Measurements from ENCODE around the gene TMEM69.

DNA sequence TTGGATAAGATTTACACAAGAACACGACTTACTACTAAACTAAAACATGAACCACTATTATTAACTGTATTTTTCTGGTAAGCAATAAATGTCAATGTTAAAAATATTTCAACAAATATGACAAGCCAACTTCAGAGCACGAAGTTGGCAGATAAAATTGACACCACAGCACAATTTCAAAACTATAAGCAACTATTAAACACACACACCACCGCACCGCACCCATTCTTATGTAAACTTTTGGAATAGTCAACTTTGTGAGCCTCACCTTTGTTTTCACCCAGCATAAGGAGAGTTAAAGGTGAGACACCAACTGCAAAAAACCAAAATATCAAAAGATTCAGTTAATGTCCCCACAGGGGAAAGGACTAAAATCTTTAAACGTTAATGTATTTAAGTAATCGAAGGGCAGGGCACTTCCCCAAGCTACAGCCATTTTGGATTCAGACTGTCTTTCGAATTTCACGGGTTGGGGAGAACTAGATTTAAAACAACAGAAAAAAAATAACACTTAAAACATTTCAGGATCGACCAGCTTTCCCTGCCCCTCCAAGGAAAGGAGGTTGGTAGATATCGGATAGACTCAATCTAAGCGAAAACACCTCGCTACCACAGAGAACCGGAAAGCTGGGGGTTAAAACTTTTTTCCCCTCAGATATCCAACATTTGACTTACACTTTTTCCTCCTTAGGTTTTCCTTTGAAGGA is 2.5 kb upstream of the TMEM69 start:
- TF ChIP-seq, protein P1, sequence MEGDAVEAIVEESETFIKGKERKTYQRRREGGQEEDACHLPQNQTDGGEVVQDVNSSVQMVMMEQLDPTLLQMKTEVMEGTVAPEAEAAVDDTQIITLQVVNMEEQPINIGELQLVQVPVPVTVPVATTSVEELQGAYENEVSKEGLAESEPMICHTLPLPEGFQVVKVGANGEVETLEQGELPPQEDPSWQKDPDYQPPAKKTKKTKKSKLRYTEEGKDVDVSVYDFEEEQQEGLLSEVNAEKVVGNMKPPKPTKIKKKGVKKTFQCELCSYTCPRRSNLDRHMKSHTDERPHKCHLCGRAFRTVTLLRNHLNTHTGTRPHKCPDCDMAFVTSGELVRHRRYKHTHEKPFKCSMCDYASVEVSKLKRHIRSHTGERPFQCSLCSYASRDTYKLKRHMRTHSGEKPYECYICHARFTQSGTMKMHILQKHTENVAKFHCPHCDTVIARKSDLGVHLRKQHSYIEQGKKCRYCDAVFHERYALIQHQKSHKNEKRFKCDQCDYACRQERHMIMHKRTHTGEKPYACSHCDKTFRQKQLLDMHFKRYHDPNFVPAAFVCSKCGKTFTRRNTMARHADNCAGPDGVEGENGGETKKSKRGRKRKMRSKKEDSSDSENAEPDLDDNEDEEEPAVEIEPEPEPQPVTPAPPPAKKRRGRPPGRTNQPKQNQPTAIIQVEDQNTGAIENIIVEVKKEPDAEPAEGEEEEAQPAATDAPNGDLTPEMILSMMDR (IDR thresholded peaks at IDR 0.05), result no peak
- TF ChIP-seq POLR2A (IDR thresholded peaks at IDR 0.05) (no peak), POLR2AphosphoS5 (IDR thresholded peaks at IDR 0.05) (no peak)
